ENCODE results near the gene ATP2B2. TPM values are rescaled to one million over a fixed set of nuclear protein-coding genes. Genes with fewer than 3 reads are reported as not detected.

The ATP2B2 gene
- total RNA-seq, 3 donors from 2014 or later, result 0.09 to 0.70 (median 0.12) TPM

- no peak for TF ChIP-seq CTCF (IDR thresholded peaks at IDR 0.05)
- ATAC-seq (peak; percentile 67), DNase-seq (peak; percentile 12 to 68 (median 27))
- intact Hi-C loops (cut with DNase I, micrococcal nuclease), result no loop called here
- no peak overlapping the region for H3K4me3 ChIP-seq
- no peaks in the 10 kb centered on the region for H3K4me1 ChIP-seq (ENCODE audit: low read depth)
- H3K36me3 ChIP-seq (ENCODE audit: low read depth), result no peaks in the 10 kb centered on the region
- H3K9me3 ChIP-seq, result no peaks in the 10 kb centered on the region
These were observed 46.6 kb upstream of the ATP2B2 start for GRCh38 chr3:10551821-10552630.

- DNase-seq, result no peak
- ATAC-seq, result no peak
- Histone ChIP-seq H3K4me3 (no peak overlapping the region), H3K4me1 (ENCODE audit: low read depth) (no peaks in the 10 kb centered on the region), H3K36me3 (ENCODE audit: low read depth) (no peaks in the 10 kb centered on the region), H3K9me3 (no peaks in the 10 kb centered on the region)
- TF ChIP-seq CTCF (IDR thresholded peaks at IDR 0.05), result no peak
- intact Hi-C loops (cut with DNase I, micrococcal nuclease), result no loop called here
These were observed 45.8 kb upstream of the ATP2B2 start for GRCh38 chr3:10551139-10551538.

GRCh38 chr3:10550705-10551104, 45.3 kb upstream of the ATP2B2 start:
- no peak for DNase-seq
- no peak for ATAC-seq
- intact Hi-C loops (cut with DNase I, micrococcal nuclease), result no loop called here

GRCh38 chr3:10549617-10550230, 44.3 kb upstream of the ATP2B2 start:
- ATAC-seq (no peak), DNase-seq (no peak)
- Histone ChIP-seq H3K9me3 (no peaks in the 10 kb centered on the region), H3K4me1 (ENCODE audit: low read depth) (no peaks in the 10 kb centered on the region), H3K4me3 (no peak overlapping the region), H3K36me3 (ENCODE audit: low read depth) (no peaks in the 10 kb centered on the region)
- no peak for TF ChIP-seq CTCF (IDR thresholded peaks at IDR 0.05)
- intact Hi-C loops (cut with DNase I, micrococcal nuclease), result no loop called here

More at GRCh38 chr3:10550705-10551104, 45.3 kb upstream of the ATP2B2 start:
- Histone ChIP-seq H3K36me3 (ENCODE audit: low read depth) (no peaks in the 10 kb centered on the region), H3K4me3 (no peak overlapping the region), H3K9me3 (no peaks in the 10 kb centered on the region), H3K4me1 (ENCODE audit: low read depth) (no peaks in the 10 kb centered on the region)
- no peak for TF ChIP-seq CTCF (IDR thresholded peaks at IDR 0.05)

GRCh38 chr3:10548992-10549391, 43.6 kb upstream of the ATP2B2 start:
- ATAC-seq, result no peak
- Histone ChIP-seq H3K4me1 (ENCODE audit: low read depth) (no peaks in the 10 kb centered on the region), H3K9me3 (no peaks in the 10 kb centered on the region), H3K36me3 (ENCODE audit: low read depth) (no peaks in the 10 kb centered on the region), H3K4me3 (no peak overlapping the region)
- DNase-seq, result no peak
- intact Hi-C loops (cut with DNase I, micrococcal nuclease), result no loop called here
- TF ChIP-seq CTCF (IDR thresholded peaks at IDR 0.05), result no peak
